Stimulated activated CD4-positive, alpha-beta T cell treated with anti-CD3 and anti-CD28 coated beads, Interleukin-1b, Interleukin-23, amount 100 ng/mL, for 48 hours (primary cell): ENCODE measurements around the gene ROBO2.

ENCODE experiments used
- DNase-seq: peaks from one replicate; pipeline ENCODE4 v3.0.0-alpha.2; 2020

Gene ROBO2

GRCh38 chr3:77125966-77126365, 86.1 kb downstream of the ROBO2 start:
- DNase-seq, result no peak

DNA sequence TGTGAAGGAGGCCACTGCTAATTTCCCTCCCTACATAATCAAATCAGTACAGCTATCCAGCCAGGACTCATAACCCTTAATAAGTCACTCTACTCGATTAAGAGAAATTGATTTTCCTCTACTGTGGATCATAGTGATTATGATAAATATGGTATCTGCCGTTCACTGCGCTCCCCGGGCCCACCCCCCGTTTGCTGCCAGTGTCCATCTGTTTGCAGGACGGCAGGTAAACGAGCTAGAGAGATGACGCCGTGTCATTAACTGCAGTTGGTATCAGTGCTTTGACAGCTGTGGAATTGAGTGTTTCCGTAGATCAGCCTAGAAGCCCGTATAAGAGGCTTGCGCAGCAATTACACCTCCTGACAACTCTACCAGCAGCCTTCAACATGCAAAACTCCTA, 94.9 kb downstream of the ROBO2 start:
- DNase-seq, result no peak

DNA sequence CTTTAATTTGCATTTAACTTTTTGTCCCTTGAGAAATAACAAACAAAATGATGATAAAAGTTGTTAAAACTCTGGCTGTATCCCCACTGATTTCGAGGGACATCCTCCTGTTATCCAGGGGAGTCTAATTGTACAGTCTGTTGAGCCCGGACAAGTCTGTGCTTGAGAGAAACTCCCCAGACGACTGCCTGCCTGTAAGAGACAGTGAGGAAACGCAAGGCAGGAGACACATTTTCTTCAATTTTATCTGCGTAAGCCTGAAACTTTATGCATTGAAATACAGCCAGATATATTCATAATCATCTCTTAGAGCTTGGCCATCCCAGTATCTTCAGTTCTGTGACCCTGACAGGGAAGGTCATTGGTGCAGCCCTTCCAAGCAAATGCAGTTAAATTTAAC, 97.7 kb downstream of the ROBO2 start:
- no peak for DNase-seq

DNA sequence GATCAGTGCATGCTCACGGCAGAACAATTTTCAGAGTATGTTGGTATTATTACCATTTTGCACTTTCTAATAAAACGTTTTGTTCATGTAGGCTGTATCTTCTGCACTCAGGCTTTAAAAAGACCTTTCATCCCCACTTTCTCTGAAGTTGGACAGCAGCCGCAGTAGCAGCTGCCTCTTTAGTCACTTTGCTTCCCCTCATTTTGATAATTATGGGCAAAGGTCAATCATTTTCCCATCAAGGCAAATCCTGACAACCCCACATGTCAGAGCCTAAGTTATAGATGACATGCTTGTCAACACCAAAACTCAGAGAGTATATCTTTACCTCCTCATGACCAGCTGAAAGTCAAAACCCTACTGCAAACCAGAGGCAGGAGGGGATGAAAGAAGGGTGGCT, 99.7 kb downstream of the ROBO2 start:
- no peak for DNase-seq

DNA sequence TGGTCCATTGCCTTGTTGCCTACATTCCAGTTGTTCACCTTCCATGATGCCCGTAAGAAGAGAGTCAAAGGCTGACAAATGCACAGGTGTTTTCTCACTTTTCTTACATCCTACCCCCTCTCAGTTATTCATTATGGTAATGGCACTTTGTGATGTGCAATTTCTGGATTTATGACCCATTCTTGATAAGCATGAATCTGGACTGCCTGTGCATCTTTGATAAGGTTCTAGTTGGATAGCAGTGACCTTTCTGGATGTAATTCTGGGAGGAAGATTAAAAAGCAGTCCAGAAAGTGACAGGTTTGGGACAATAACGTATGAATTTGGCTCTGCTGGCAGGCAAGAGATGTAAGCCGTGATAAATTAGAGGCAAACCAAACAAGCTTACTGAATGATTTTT, 101.5 kb downstream of the ROBO2 start:
- DNase-seq, result no peak

DNA sequence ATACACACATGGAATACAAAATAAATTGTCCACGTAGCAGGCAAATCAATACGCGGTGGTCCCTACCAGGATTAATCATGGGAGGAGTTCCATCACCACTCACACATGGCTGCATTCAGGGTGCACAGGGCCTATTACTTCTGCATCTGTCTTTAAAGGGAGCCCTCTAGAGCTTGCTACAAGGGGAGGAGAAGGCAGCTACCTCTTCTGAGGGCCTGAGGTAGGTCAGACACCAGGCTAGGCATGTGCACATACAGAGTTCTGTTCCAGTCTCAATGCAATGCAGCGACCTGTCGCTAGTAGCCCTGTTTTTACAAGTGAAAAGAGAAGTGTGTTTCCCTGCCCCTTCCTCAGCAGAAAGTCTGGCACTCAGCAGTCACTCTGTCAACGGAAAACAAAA, 102.7 kb downstream of the ROBO2 start:
- no peak for DNase-seq

DNA sequence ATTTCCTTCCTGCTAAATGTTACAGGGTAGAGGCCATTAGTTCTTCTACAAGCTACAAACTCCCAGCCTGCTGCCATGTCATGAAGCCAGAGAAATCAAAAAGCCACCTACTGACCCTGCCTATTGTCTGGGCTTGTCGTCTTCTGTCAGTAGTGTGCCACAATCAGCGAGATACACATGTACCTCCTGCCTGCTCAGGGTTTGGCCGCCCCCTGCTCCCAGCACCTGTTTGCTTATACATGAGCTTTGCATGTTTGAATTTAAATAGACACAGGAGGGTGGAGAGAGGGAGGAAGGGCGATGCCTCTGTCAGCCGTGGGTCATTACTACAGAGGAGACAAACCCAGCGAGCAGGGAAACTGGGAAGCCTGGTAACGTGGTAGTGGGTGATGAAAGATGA, 106.1 kb downstream of the ROBO2 start:
- no peak for DNase-seq

DNA sequence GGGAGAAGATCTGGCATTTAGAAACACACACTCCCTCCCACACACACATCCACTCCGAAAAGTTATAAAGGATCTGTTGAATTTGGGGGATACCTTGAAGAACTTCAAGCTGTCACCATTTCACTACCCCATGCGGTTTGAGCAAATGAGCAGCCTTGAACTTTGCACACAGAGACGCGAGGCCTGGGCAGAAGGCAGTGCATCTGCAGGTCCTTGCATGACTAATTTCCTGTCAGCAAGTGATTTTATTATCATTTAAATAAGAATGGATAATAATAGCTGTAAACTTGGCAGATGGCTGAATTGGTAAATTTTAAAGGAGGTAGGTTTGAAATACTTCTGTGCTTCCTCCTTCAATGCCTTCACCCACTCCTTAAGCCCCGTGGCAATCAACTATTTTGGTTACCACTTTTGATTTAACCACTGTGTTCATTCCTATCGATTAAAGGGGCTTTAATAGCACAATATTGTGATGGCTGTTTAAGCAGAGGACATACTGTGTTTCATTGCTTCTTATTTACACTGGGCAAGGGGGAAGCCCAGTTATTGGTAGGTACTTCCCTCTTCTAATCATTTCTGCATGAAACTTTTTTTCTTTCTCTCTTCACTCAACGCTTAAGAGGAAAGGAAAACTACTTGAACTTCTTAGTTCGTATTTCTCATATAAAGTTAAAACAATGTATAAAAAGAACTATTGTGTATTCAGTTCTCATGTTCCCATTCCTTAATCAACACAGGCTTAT, 108.1 kb downstream of the ROBO2 start:
- DNase-seq, result no peak

GRCh38 chr3:77149382-77149781, 109.5 kb downstream of the ROBO2 start:
- DNase-seq, result no peak

GRCh38 chr3:77150028-77150427, 110.1 kb downstream of the ROBO2 start:
- DNase-seq, result no peak

- DNase-seq, result no peak
Observed at GRCh38 chr3:77150759-77151158, 110.9 kb downstream of the ROBO2 start.

DNA sequence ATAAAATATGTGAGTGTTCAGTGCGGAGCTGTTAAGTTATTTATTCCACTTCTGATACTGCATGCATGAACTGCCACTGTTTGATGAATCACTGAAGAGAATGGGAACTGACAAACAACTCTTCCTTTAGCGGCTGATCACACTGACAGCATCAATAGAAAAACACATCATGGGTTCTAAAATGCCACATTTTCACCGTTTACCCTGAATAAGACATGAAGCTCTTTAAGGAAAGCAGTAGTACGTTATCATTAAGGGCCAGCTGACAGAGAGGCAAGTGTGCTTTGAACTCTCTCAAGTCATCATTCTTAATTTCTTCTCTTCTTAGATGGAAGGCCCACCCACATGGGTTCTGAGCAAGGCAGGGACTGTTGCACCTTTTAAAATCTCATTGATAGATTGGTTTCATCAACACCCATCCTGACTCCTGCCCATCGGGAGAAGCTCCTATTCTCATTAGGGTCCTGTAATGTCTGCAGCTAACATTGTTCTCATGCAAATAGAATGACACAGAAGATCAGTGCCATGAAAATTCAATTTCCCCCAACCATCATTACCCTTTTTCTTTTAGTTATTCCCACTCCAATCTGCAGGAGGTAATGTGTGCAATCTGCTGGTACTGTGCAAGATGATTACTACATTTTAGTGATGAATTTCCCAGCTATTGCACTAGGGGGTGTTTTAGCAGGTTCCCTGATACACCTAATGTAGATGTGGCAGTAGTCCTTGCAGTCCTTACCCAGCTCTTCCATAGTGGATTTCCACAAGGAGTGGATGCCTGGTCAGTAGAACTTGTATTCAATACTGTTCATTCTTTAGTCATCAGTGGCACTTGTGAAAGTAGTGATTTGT, 119.1 kb downstream of the ROBO2 start:
- no peak for DNase-seq

DNA sequence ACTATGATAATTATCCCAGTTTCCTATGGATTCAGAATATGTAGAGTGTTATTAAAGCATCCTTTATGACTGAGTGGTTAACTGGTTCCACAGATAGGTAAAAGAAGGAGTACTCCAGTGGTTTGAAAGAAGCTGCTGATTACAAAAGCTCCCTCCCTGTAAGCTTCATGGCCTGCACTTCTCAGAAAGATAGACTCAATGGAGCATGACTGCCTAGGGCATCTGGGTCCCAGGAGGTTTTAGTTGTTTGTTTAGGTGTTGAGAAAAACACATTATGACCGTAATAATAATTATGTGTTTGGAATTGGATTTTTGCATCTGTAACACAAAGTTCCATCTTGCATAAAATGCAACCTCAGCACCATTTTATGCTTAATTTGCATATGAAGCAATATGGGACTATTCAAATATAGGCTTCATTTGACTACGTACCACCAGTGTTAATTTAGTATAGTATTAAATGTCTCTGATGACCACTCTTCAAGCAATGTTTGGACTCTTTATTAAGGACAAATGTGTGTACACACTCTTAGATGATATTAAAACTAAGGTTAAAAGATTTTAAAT, 121.1 kb downstream of the ROBO2 start:
- no peak for DNase-seq

DNA sequence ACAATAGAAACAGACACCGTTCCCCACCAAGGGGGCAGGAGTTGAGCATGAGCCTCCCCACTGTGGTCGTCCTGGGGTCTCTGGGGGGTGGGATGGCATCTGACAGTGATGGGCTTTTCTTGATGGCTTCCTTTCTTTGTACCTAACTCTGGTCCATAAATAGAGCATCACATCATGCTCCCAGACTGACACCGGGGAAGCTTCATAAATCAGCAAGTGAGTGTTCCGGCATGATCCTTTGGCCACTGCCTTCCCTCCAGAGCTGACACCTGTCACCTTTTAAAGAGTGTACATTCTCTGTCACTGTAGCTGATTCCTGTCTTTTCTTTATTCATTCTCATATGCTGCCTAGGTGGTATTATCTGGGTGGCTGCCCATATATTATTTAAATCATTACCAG, 129.9 kb downstream of the ROBO2 start:
- DNase-seq, result no peak

GRCh38 chr3:77171026-77171425, 131.1 kb downstream of the ROBO2 start:
- no peak for DNase-seq

DNA sequence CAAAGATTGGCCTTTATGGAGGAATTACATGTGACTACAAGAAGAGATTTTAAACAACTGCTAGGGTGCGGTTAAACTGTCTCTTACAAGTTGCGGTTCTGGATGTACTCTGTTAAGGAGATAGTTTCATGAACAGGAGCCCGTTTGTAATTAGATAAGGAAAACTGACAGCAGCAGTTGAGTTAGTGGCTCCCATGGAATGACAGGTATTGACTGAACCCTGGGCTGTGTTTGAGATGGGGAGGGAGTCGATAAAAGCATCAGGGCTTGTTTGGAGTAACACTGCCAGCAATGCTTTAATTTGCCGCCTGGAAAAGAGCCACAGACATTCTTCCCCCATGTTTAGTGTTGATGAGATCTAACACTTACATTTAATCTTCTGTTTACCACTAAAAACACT, 139.9 kb downstream of the ROBO2 start:
- no peak for DNase-seq

DNA sequence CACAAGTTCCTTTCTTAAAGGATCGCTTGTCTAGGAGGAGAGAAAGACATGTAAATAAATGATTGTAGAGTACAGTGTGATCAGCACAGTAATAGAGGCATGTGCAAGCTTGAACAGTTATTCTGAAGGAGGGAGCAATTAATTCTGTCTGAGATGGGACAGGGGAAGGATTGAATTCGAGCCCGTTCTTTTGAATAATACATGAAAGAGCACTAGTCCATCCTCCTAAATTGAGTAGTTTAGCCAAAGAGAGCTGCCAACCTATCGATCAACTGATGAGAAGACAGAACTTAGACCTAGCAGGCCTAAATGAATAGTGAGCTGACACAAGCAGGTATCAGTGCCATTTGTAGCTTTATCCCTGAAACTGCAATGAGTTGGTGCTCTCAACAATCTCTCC, 142.4 kb downstream of the ROBO2 start:
- no peak for DNase-seq

DNA sequence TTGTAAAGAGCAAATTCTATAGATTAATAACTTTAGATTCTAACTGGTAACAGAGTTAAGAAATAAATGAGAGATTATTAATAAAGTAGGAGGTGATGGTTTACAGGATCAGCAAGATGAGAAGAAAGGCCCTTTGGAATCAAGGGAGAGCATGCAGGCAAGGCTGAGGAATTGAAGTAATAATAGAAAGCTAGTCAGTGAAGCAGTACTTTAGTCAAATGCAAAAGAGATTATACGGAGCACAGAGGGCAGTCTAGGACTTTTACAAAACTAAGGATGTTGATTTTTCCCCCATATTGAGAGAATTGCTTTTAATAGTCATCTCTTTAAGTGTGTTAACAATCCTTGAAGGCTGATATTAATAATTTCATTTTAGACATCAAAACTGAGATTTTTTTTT, 146.4 kb downstream of the ROBO2 start:
- no peak for DNase-seq

- no peak for DNase-seq
Observed at GRCh38 chr3:77186728-77187127, 146.8 kb downstream of the ROBO2 start.

- DNase-seq, result no peak
Observed at GRCh38 chr3:77188210-77188609, 148.3 kb downstream of the ROBO2 start.

DNA sequence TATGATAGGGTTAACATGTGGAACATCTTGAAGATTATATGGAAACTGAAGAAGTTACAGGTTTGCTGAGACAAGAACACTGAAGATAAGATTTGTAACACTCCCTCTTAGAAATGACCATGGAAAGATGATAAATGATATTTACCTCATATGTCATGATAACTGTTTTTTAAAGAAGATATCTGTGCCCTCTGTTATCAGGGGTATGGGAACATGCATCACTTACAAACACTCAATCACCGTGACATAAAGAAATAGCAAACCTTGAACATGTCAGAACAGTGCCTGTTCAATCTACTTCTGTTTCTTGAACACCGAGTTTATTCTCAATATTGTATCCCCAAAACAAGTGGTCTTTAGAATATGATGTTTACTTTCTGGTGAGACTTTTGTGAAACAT, 149.4 kb downstream of the ROBO2 start:
- DNase-seq, result no peak

DNA sequence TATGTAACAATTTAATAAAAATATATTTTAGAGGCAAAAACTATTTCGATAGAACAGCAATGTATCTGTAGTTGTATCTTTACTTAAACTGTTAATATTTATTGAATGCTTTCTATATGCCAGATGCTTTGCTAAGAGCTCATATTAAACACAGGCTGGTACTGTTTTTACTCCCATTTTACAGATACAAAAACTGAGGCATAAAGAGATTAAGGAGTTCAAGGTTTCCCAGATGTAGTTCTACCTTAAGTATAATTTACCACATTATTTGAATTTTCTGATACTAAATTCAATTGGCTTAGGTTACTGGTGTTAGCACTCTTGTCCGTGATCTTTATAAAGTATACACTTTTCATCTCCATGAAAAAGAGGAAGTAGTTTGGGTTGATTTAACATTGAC, 149.8 kb downstream of the ROBO2 start:
- no peak for DNase-seq

GRCh38 chr3:77190374-77190773, 150.5 kb downstream of the ROBO2 start:
- no peak for DNase-seq

GRCh38 chr3:77191014-77191413, 151.1 kb downstream of the ROBO2 start:
- no peak for DNase-seq
